ENCODE measurements around the gene ANLN. TPM values are rescaled to one million over a fixed set of nuclear protein-coding genes. Genes with fewer than 3 reads are reported as not detected.

ANLN gene
- total RNA-seq, 1 donor from 2014 or later, result 33.2 TPM

DNA sequence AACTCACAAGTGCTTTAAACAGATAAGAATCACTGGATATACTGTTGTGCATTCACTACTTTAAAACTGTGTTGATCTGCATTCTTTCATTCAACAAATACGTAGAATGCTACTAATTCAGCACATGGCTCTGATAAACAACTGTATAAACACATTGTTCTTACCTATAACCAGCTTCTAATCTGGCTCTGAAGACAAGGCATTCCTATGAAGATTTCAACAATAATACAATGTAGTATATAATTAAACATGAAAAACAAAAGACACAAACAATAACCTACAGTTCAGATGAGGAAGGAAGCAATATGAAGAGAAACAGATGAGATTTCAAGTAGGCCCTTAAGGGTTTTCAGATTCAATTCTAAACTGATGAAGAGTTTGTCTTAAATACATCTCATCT lies 31.1 kb upstream of the ANLN start:
- Mint-ChIP-seq H3K4me1 (ENCODE audit: low read depth) (no peaks in the 10 kb centered on the region), H3K36me3 (ENCODE audit: low read depth) (peaks cover 6% of the 10 kb centered on the region), H3K4me3 (ENCODE audit: unreplicated experiment) (no peak overlapping the region), H3K27me3 (ENCODE audit: low read depth) (no peaks in the 10 kb centered on the region), H3K27ac (ENCODE audit: unreplicated experiment) (no peak overlapping the region), H3K9me3 (ENCODE audit: low read depth) (no peaks in the 10 kb centered on the region)
- TF ChIP-seq, protein P1, sequence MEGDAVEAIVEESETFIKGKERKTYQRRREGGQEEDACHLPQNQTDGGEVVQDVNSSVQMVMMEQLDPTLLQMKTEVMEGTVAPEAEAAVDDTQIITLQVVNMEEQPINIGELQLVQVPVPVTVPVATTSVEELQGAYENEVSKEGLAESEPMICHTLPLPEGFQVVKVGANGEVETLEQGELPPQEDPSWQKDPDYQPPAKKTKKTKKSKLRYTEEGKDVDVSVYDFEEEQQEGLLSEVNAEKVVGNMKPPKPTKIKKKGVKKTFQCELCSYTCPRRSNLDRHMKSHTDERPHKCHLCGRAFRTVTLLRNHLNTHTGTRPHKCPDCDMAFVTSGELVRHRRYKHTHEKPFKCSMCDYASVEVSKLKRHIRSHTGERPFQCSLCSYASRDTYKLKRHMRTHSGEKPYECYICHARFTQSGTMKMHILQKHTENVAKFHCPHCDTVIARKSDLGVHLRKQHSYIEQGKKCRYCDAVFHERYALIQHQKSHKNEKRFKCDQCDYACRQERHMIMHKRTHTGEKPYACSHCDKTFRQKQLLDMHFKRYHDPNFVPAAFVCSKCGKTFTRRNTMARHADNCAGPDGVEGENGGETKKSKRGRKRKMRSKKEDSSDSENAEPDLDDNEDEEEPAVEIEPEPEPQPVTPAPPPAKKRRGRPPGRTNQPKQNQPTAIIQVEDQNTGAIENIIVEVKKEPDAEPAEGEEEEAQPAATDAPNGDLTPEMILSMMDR (IDR thresholded peaks at IDR 0.05), result no peak
- no peak for DNase-seq (ENCODE audit: low spot score)

DNA sequence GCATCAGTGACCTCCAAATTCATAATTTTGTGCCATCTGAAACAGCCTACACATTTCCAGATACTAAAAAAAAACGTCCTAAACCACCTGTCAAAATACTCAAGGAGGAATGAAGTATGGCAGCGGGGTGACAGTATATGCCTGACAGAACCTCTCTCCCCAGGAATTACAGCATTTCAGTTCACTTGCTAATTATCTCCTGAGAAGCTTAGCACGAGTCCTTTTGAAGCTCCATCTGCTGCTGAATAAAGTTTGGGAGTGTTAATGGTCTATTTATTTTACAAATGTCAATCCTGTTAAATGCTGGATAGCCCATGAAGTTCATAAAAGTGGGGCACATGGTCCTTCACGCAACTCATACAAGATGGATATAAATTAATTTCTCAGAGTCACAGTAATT lies 29.4 kb upstream of the ANLN start:
- Mint-ChIP-seq H3K27ac (ENCODE audit: unreplicated experiment) (no peak overlapping the region), H3K9me3 (ENCODE audit: low read depth) (no peaks in the 10 kb centered on the region), H3K36me3 (ENCODE audit: low read depth) (peaks cover 6% of the 10 kb centered on the region), H3K4me1 (ENCODE audit: low read depth) (no peaks in the 10 kb centered on the region), H3K4me3 (ENCODE audit: unreplicated experiment) (no peak overlapping the region), H3K27me3 (ENCODE audit: low read depth) (no peaks in the 10 kb centered on the region)
- no peak for DNase-seq (ENCODE audit: low spot score)
- TF ChIP-seq, protein P1 (IDR thresholded peaks at IDR 0.05), result no peak

DNA sequence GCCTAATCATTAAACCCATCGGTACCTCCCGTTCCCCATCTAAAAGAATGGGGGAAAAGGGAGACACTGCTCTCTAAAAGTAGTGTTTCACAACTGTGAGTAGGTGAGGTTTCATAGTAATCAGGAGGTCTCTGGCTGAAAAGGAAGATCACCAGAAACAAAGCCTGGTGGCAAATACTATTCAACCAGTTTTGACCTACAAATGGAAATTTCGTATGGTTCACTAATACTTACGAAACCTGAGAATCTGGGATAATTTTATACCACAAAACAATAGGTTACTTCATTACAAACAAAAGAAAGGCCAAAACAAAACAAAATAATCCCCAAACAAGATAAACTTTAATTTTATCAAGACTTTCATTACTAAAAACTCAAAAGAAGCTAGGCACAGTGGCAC lies 28.4 kb upstream of the ANLN start:
- TF ChIP-seq, protein P1 (IDR thresholded peaks at IDR 0.05), result no peak
- H3K4me3 Mint-ChIP-seq (ENCODE audit: unreplicated experiment), result no peak overlapping the region
- no peaks in the 10 kb centered on the region for H3K27me3 Mint-ChIP-seq (ENCODE audit: low read depth)
- no peak overlapping the region for H3K27ac Mint-ChIP-seq (ENCODE audit: unreplicated experiment)
- DNase-seq (ENCODE audit: low spot score), result no peak
- no peaks in the 10 kb centered on the region for H3K9me3 Mint-ChIP-seq (ENCODE audit: low read depth)
- H3K4me1 Mint-ChIP-seq (ENCODE audit: low read depth), result peaks cover 1% of the 10 kb centered on the region
- peaks cover 6% of the 10 kb centered on the region for H3K36me3 Mint-ChIP-seq (ENCODE audit: low read depth)

DNA sequence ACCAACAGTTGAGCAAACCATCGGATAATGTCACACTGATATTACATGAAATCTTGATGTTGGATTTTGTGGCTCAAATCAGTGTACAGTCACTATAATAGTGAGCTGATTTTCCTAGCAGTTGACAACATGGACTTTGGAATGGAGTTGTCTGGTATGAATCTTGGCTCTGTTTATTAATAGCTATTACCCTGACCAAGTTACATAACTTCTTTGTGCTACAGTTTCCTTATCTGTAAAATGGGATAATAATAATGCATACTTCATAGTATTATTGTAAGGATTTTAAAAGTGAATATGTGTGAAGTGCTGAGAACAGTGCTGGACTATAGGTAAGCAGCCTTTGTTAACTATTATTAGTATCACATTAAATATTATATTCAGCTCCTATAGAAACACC lies 26.1 kb upstream of the ANLN start:
- Mint-ChIP-seq H3K36me3 (ENCODE audit: low read depth) (peaks cover 3% of the 10 kb centered on the region), H3K27me3 (ENCODE audit: low read depth) (peaks cover under 1% of the 10 kb centered on the region), H3K27ac (ENCODE audit: unreplicated experiment) (no peak overlapping the region), H3K9me3 (ENCODE audit: low read depth) (no peaks in the 10 kb centered on the region), H3K4me1 (ENCODE audit: low read depth) (peaks cover 8% of the 10 kb centered on the region), H3K4me3 (ENCODE audit: unreplicated experiment) (no peak overlapping the region)
- TF ChIP-seq, protein P1 (IDR thresholded peaks at IDR 0.05), result no peak
- no peak for DNase-seq (ENCODE audit: low spot score)

DNA sequence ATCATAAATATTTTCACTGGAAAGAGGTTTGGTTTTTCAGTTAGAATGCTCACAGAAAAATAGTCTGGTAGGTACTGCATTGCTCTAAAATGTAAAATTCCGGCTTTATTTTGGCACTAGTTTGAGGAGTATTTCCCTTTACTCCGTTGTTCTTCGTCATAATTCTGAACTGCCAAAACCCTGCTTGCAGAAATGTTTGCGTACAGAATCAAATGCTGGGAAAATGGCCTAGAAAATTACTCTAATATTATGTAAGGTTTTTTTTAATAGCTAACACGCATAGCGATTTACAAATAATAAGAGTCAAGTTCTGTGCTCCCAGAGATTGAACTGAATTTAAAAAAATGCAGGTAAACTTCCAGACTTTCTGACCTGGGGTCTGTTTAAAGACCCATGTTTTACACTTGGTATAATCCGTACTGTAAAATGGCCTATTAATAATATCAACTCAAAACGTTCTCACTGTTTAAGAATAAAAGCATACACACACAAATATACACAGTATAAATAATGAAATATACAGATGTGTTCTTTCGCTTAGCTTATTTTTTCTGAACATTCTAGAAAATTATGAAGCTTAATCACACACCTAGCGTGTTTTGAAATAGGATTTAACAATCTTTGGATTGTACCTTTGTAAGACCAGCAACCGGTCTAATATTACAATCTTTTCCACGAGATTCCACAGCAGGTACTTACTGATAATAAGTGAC lies 23.5 kb upstream of the ANLN start:
- no peak overlapping the region for H3K27ac Mint-ChIP-seq (ENCODE audit: unreplicated experiment)
- TF ChIP-seq, protein P1 (IDR thresholded peaks at IDR 0.05), result no peak
- peaks cover 8% of the 10 kb centered on the region for H3K4me1 Mint-ChIP-seq (ENCODE audit: low read depth)
- peaks cover 3% of the 10 kb centered on the region for H3K27me3 Mint-ChIP-seq (ENCODE audit: low read depth)
- H3K9me3 Mint-ChIP-seq (ENCODE audit: low read depth), result no peaks in the 10 kb centered on the region
- H3K36me3 Mint-ChIP-seq (ENCODE audit: low read depth), result peaks cover 3% of the 10 kb centered on the region
- H3K4me3 Mint-ChIP-seq (ENCODE audit: unreplicated experiment), result peak overlapping the region; percentile 89
- DNase-seq (ENCODE audit: low spot score), result no peak

Measured in chondrocyte (in vitro differentiated cells).